HepG2 (cell line): ENCODE results near the gene INHBE. TPM values are rescaled to one million over a fixed set of nuclear protein-coding genes. Genes with fewer than 3 reads are reported as not detected.

Source experiments
- ADNP ChIP-seq: sonication (generic); formaldehyde crosslinking; IDR thresholded peaks from 2 replicates; pipeline ENCODE4 v1.4.0; 2020; ENCODE audit warnings: missing genetic modification reagents
- ASH2L ChIP-seq: fragments of 300-600, 200-600 bp; sonication (generic); IDR thresholded peaks from 2 replicates; pipeline ENCODE4 v1.7.0; 2017; ENCODE audit warnings: low read depth, mild to moderate bottlenecking, moderate library complexity, mixed read lengths, low read length; ENCODE audit not compliant: insufficient read length
- CBFB ChIP-seq: sonication (generic); formaldehyde crosslinking; IDR thresholded peaks from 2 replicates; pipeline ENCODE4 v1.4.0; 2020; ENCODE audit warnings: missing genetic modification reagents
- CREB1 ChIP-seq, 2 experiments: fragments of 450-650 bp in 1 of 2; IDR thresholded peaks; 2 replicates each; pipeline ENCODE4 v1.6.1; 2016 to 2017; ENCODE audit warnings: control low read depth in 1 of 2, mild to moderate bottlenecking in 1 of 2, missing compliant biosample characterization in 1 of 2, missing genetic modification characterization in 1 of 2
- CREB3 ChIP-seq: sonication (generic); formaldehyde crosslinking; IDR thresholded peaks from 2 replicates; pipeline ENCODE4 v1.5.0; 2020; ENCODE audit warnings: missing genetic modification reagents
- HDAC6 ChIP-seq: fragments of 200-600 bp; sonication (generic); IDR thresholded peaks from 2 replicates; pipeline ENCODE4 v1.7.0; 2017; ENCODE audit warnings: mild to moderate bottlenecking, antibody characterized with exemption, low read length, low read depth
- HOXA7 ChIP-seq: sonication (generic); formaldehyde crosslinking; IDR thresholded peaks from 2 replicates; pipeline ENCODE4 v1.8.1; 2022; ENCODE audit warnings: mild to moderate bottlenecking, missing genetic modification reagents, moderate library complexity
- IKZF4 ChIP-seq: sonication (generic); formaldehyde crosslinking; IDR thresholded peaks from 2 replicates; pipeline ENCODE4 v1.5.1; 2020; ENCODE audit warnings: borderline replicate concordance, mild to moderate bottlenecking, low read depth, missing genetic modification reagents; ENCODE audit errors: not compliant biosample characterization
- ISL2 ChIP-seq: sonication (generic); formaldehyde crosslinking; IDR thresholded peaks from 2 replicates; pipeline ENCODE4 v1.5.0; 2020; ENCODE audit warnings: missing genetic modification reagents
- KDM5B ChIP-seq: sonication (generic); formaldehyde crosslinking; IDR thresholded peaks from 2 replicates; pipeline ENCODE4 v1.4.0; 2020; ENCODE audit warnings: missing genetic modification reagents, mild to moderate bottlenecking, borderline replicate concordance
- NR2F1 ChIP-seq, 2 experiments: fragments of 450-650 bp in 1 of 2; formaldehyde crosslinking in 1 of 2; IDR thresholded peaks; 2 replicates each; pipeline versions ENCODE4 v1.5.0 to v1.6.1; 2016 to 2020; ENCODE audit warnings: mild to moderate bottlenecking in 1 of 2, missing compliant biosample characterization in 1 of 2, missing genetic modification reagents in 1 of 2, moderate library complexity in 1 of 2
- RNF219 ChIP-seq: sonication (generic); formaldehyde crosslinking; IDR thresholded peaks from 2 replicates; pipeline ENCODE4 v1.5.0; 2020; ENCODE audit warnings: mild to moderate bottlenecking, missing genetic modification reagents
- SALL1 ChIP-seq: sonication (generic); formaldehyde crosslinking; IDR thresholded peaks from 2 replicates; pipeline ENCODE4 v1.8.0; 2022; ENCODE audit warnings: mild to moderate bottlenecking, missing genetic modification reagents
- SRSF9 ChIP-seq: fragments of 200-400 bp; formaldehyde crosslinking; IDR thresholded peaks from 2 replicates; pipeline ENCODE4 v1.6.1; 2018; ENCODE audit warnings: borderline replicate concordance, mild to moderate bottlenecking, low read depth, low read length; ENCODE audit not compliant: insufficient read depth, poor library complexity, severe bottlenecking
- SRY ChIP-seq: sonication (generic); formaldehyde crosslinking; IDR thresholded peaks from 2 replicates; pipeline ENCODE4 v1.8.0; 2022; ENCODE audit warnings: mild to moderate bottlenecking, missing genetic modification reagents
- TFDP2 ChIP-seq: sonication (generic); formaldehyde crosslinking; IDR thresholded peaks from 2 replicates; pipeline ENCODE4 v1.4.0; 2020; ENCODE audit warnings: missing genetic modification reagents
- TOPORS ChIP-seq: sonication (generic); formaldehyde crosslinking; IDR thresholded peaks from 2 replicates; pipeline ENCODE4 v1.8.0; 2023; ENCODE audit warnings: mild to moderate bottlenecking, missing genetic modification reagents
- ZBTB42 ChIP-seq: sonication (generic); formaldehyde crosslinking; IDR thresholded peaks from 2 replicates; pipeline ENCODE4 v1.5.0; 2020; ENCODE audit warnings: mild to moderate bottlenecking, missing genetic modification reagents
- ZNF224 ChIP-seq: sonication (generic); formaldehyde crosslinking; IDR thresholded peaks from 2 replicates; pipeline ENCODE4 v1.5.0; 2020; ENCODE audit warnings: mild to moderate bottlenecking, missing genetic modification reagents
- ZNF850 ChIP-seq: sonication (generic); formaldehyde crosslinking; conservative IDR thresholded peaks from 2 replicates; pipeline ENCODE4 v1.9.0; 2021; ENCODE audit warnings: mild to moderate bottlenecking, missing genetic modification reagents
- polyA plus RNA-seq, 8 experiments: library from polyadenylated mRNA; depleted of rRNA in 3 of 8; stranded (reverse) in 7 of 8; unstranded in 1 of 8; fragments of >200 nt; fragmentation: Illumina TruSeq in 4 of 8; extraction: Trizol in 4 of 8; gene quantifications; 2 replicates each; pipeline versions ENCODE4 v1.2.1 to v1.2.3, GENCODE V29; 2011 to 2016; ENCODE audit warnings: low read depth in 4 of 8, missing spikeins in 1 of 8, mixed read lengths in 1 of 8; ENCODE audit not compliant: insufficient read depth in 1 of 8
- total RNA-seq, 5 experiments: library from RNA; depleted of rRNA; stranded (reverse); fragments of >200 nt; fragmentation: Illumina TruSeq; extraction: Trizol; gene quantifications; 2 replicates each; pipeline ENCODE4 v1.2.3, GENCODE V29; 2016; ENCODE audit warnings: low read depth in 1 of 5

The INHBE gene
- total and polyA plus RNA-seq, 2 of the 13 experiments (the other 11 are each of a cell fraction or from before 2014, with no cell fraction given), result 17.0 to 32.0 TPM

- TF ChIP-seq CREB3 (CRISPR knock-in tag) (no peak), HDAC6 (no peak), KDM5B (CRISPR knock-in tag) (peak; percentile 50; the same call in 1 of the 2 replicates), HOXA7 (CRISPR knock-in tag) (no peak), CREB1 (IDR thresholded peaks at IDR 0.05) (peak; percentile 44; the same call in 1 of the 2 replicates), CREB1 (CRISPR knock-in tag; IDR thresholded peaks at IDR 0.05) (no peak; the same call in none of the 2 replicates), RNF219 (CRISPR knock-in tag) (peak; percentile 80), TFDP2 (CRISPR knock-in tag) (peak; percentile 65), ZBTB42 (CRISPR knock-in tag) (peak; percentile 74; the same call in 1 of the 2 replicates), ISL2 (peak; percentile 65), SRY (no peak; the same call in 1 of the 2 replicates), ZNF224 (CRISPR knock-in tag) (no peak), SALL1 (CRISPR knock-in tag) (peak; percentile 94), TOPORS (peak; percentile 84), NR2F1 (CRISPR knock-in tag; IDR thresholded peaks at IDR 0.05) (peak; percentile 88 to 92), SRSF9 (no peak), ADNP (CRISPR knock-in tag) (no peak), ASH2L (peak; percentile 78), IKZF4 (CRISPR knock-in tag) (peak; percentile 43), ZNF850 (CRISPR knock-in tag) (no peak), CBFB (CRISPR knock-in tag) (peak; percentile 28; the same call in 1 of the 2 replicates)
Observed at GRCh38 chr12:57454566-57455373, at the start of gene INHBE (continued).
